Endodermal cell (in vitro differentiated cells): ENCODE measurements around the gene NIPAL4. TPM values are rescaled to one million over a fixed set of nuclear protein-coding genes. Genes with fewer than 3 reads are reported as not detected.
A peak's percentile ranks its signal among the peaks of the same experiment; 100 is the strongest.

ENCODE experiments used
- DNase-seq: peaks from one replicate; pipeline ENCODE4 v3.0.0-alpha.2; 2017
- H3K27ac ChIP-seq: 2 replicates; pipeline ENCODE4 v1.5.1; 2013; ENCODE audit warnings: mild to moderate bottlenecking, low read depth, low read length, moderate library complexity
- H3K27me3 ChIP-seq: 2 replicates; pipeline ENCODE4 v1.6.1; 2013; ENCODE audit warnings: mild to moderate bottlenecking, low read length, moderate library complexity; ENCODE audit not compliant: insufficient read depth, control insufficient read depth, poor library complexity, severe bottlenecking
- H3K36me3 ChIP-seq: 2 replicates; pipeline ENCODE4 v1.7.0; 2013; ENCODE audit warnings: mild to moderate bottlenecking, low read length, moderate library complexity; ENCODE audit not compliant: control insufficient read depth, insufficient read depth
- H3K4me1 ChIP-seq: one replicate; pipeline ENCODE4 v1.7.0; 2013; ENCODE audit warnings: low read length; ENCODE audit not compliant: control insufficient read depth, insufficient read depth
- H3K4me3 ChIP-seq: 2 replicates; pipeline ENCODE4 v1.5.1; 2013; ENCODE audit warnings: mild to moderate bottlenecking, low read length, moderate library complexity
- H3K9ac ChIP-seq: 2 replicates; pipeline ENCODE4 v1.6.1; 2013; ENCODE audit warnings: mild to moderate bottlenecking, low read length, moderate library complexity; ENCODE audit not compliant: poor library complexity, severe bottlenecking; ENCODE audit errors: extremely low read depth
- H3K9me3 ChIP-seq: 2 replicates; pipeline ENCODE4 v1.6.1; 2013; ENCODE audit warnings: mild to moderate bottlenecking, low read length, moderate library complexity; ENCODE audit not compliant: control insufficient read depth
- H3K27ac Mint-ChIP-seq: 2 replicates; pipeline ENCODE4 v1.8.0; 2020; ENCODE audit warnings: mixed read lengths
- H3K27me3 Mint-ChIP-seq: 2 replicates; pipeline ENCODE4 v1.8.0; 2021; ENCODE audit warnings: mild to moderate bottlenecking, mixed read lengths; ENCODE audit not compliant: insufficient read depth
- H3K36me3 Mint-ChIP-seq: 2 replicates; pipeline ENCODE4 v1.8.0; 2020; ENCODE audit warnings: low read depth, mixed read lengths
- H3K4me1 Mint-ChIP-seq: 2 replicates; pipeline ENCODE4 v1.8.0; 2020; ENCODE audit warnings: mixed read lengths
- H3K4me3 Mint-ChIP-seq: 2 replicates; pipeline ENCODE4 v1.8.0; 2020; ENCODE audit warnings: mild to moderate bottlenecking, moderate library complexity, mixed read lengths
- H3K9me3 Mint-ChIP-seq: 2 replicates; pipeline ENCODE4 v1.8.0; 2020; ENCODE audit warnings: mild to moderate bottlenecking, mixed read lengths
- WGBS, 2 experiments: methylation state at CpG; one replicate each; pipeline versions ENCODE4 v1.1.5 to v1.1.7; 2013; ENCODE audit warnings: missing lambda C conversion rate in 2 of 2, mixed read lengths in 1 of 2; ENCODE audit not compliant: insufficient coverage in 1 of 2, insufficient read length in 1 of 2; 5-methylcytosine and 5-hydroxymethylcytosine counted together
- total RNA-seq, 2 donors: library from RNA; stranded (reverse); fragmentation: NEBNext Ultra II Directional in 1 of 2; extraction: Animal tissue kit (Norgen Biotek cat#: 25700) in 1 of 2; gene quantifications; 2 replicates in 1 of 2; 3 replicates in 1 of 2; pipeline ENCODE4 v1.2.1, GENCODE V29; 2021
- TF ChIP-seq, protein P1 (sequence below): fragments of 200-600 bp; sonication (generic); conservative IDR thresholded peaks from 2 replicates; pipeline ENCODE4 v1.5.0; 2021; ENCODE audit warnings: antibody characterized with exemption, mild to moderate bottlenecking

NIPAL4 gene
- total RNA-seq, 2 donors from 2014 or later = not detected

DNA sequence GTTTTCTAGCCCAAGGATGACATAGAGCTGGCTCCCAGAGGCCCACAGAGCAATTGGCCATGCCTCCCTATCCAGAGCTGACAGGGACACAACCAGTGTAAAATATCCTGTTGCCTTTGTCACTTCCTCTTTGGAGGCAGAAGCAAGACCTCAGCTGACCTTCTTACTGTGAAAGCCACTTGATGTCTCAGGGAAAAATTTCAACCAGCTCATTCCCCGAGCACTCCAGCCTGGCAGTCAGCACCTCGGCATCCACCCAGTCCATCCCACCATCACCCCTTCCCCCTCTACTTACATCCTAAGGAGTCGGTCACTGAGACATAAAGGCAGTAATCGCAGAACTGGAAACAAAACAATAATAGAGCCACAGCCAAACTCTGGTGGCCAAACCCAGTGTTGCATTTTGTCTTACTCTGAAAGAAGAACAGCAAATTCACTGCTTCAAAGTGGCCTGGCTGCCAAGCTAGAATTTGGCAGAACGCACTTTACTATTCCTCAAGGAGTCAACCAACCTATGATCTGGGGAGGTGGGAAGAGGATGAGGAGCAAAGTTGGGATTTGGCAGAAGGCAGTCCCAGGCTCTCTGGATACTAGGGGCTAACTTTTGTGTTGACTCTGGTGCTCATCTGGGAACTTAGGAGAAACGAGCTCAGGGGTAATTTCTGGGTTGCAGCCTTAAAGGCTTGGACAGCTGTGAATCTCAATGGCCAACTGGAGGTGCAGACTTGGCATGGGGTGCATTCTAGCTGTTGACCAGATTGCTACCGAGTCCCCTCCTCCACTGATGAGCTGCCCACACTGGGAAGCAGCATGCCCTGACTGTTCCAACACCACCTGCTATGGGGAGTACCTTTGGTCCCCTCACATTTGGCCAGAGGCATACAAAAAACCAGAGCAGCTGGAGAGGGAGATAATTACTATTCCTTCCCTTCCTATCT, 13.6 kb downstream of the NIPAL4 start:
- Mint-ChIP-seq H3K36me3 (peaks cover 21% of the 10 kb centered on the region), H3K9me3 (no peaks in the 10 kb centered on the region), H3K4me3 (no peak overlapping the region), H3K27me3 (no peaks in the 10 kb centered on the region), H3K4me1 (peaks cover 21% of the 10 kb centered on the region), H3K27ac (no peak overlapping the region)
- Histone ChIP-seq H3K9ac (no peak overlapping the region), H3K4me1 (peaks cover 8% of the 10 kb centered on the region), H3K27ac (no peak overlapping the region), H3K27me3 (no peaks in the 10 kb centered on the region), H3K9me3 (no peaks in the 10 kb centered on the region), H3K36me3 (peaks cover 64% of the 10 kb centered on the region), H3K4me3 (no peak overlapping the region)
- WGBS, 2 experiments = 91 to 93% methylated on average over 2 to 7 of the region's 7 CpGs
- TF ChIP-seq, protein P1, sequence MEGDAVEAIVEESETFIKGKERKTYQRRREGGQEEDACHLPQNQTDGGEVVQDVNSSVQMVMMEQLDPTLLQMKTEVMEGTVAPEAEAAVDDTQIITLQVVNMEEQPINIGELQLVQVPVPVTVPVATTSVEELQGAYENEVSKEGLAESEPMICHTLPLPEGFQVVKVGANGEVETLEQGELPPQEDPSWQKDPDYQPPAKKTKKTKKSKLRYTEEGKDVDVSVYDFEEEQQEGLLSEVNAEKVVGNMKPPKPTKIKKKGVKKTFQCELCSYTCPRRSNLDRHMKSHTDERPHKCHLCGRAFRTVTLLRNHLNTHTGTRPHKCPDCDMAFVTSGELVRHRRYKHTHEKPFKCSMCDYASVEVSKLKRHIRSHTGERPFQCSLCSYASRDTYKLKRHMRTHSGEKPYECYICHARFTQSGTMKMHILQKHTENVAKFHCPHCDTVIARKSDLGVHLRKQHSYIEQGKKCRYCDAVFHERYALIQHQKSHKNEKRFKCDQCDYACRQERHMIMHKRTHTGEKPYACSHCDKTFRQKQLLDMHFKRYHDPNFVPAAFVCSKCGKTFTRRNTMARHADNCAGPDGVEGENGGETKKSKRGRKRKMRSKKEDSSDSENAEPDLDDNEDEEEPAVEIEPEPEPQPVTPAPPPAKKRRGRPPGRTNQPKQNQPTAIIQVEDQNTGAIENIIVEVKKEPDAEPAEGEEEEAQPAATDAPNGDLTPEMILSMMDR = no peak
- no peak for DNase-seq

DNA sequence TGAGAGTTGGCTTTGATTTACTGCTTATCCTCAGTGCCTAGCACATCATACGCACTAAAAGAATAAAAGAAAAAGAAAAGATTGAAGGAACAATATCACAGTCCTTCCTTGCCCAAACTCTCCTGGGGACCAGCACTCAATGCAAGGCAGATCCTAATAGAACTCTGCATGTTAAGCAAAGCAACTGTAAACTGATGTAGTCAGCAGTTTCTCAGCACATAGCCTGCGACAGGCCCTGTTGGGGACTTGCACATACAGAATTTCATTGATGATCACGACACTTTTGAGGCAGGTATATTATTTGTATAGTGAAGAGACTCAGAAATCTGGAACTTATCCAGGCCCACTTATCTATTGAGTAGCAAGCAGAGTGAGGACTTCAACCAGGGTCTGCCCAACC, 15.4 kb downstream of the NIPAL4 start:
- peaks cover 81% of the 10 kb centered on the region for H3K36me3 ChIP-seq
- Mint-ChIP-seq H3K4me1 (peaks cover 35% of the 10 kb centered on the region), H3K27me3 (no peaks in the 10 kb centered on the region), H3K27ac (no peak overlapping the region), H3K36me3 (peaks cover 36% of the 10 kb centered on the region), H3K4me3 (no peak overlapping the region), H3K9me3 (no peaks in the 10 kb centered on the region)
- no peaks in the 10 kb centered on the region for H3K9me3 ChIP-seq
- TF ChIP-seq, protein P1 = no peak
- H3K9ac ChIP-seq = no peak overlapping the region
- no peaks in the 10 kb centered on the region for H3K27me3 ChIP-seq
- H3K4me3 ChIP-seq = no peak overlapping the region
- no peak for DNase-seq
- WGBS, 2 experiments = 93 to 98% methylated on average over 3 of the region's 3 CpGs
- peaks cover 11% of the 10 kb centered on the region for H3K4me1 ChIP-seq
- H3K27ac ChIP-seq = no peak overlapping the region

DNA sequence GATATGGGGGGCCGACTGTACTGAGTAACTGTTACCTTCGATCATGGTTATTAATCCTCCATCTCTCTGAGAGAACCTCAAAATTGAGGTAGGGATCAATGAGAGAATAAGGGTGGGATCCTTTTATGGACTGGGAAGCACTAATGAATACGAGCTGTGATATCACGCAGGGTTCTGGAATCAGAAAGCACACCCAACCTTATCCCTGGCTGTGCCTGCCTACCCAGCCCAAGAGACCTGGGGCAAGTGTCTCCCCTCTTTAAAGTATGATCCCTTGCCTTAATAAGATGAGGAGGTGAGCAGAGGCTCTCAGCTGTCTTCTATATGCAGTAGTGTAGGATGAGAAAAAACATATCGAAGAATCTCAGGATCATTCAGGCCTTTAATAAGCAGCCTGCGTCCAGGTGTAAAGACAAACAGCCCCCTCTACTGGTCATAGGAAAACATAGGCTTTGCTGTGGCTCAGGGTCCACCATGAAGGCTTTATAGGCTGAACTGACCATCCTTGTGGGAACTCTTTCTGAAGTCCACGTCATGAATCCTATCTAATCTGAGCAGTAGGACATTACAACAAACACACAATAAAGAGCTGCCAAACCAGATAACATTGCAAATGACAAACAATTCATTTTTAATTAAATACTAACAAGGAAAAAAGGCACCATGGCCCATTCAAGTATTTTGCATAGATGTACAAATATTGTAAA, 16.8 kb downstream of the NIPAL4 start:
- H3K4me1 ChIP-seq = peaks cover 11% of the 10 kb centered on the region
- no peaks in the 10 kb centered on the region for H3K27me3 ChIP-seq
- no peaks in the 10 kb centered on the region for H3K27me3 Mint-ChIP-seq
- H3K27ac ChIP-seq = no peak overlapping the region
- H3K36me3 ChIP-seq = peaks cover 90% of the 10 kb centered on the region
- H3K9ac ChIP-seq = no peak overlapping the region
- no peak overlapping the region for H3K4me3 ChIP-seq
- H3K4me1 Mint-ChIP-seq = peaks cover 35% of the 10 kb centered on the region
- TF ChIP-seq, protein P1 = peak; percentile 94
- peaks cover 48% of the 10 kb centered on the region for H3K36me3 Mint-ChIP-seq
- 75 to 76% methylated on average over 3 to 7 of the region's 7 CpGs for WGBS, 2 experiments
- no peak overlapping the region for H3K27ac Mint-ChIP-seq
- no peaks in the 10 kb centered on the region for H3K9me3 Mint-ChIP-seq
- no peak overlapping the region for H3K4me3 Mint-ChIP-seq
- peak; percentile 80 for DNase-seq
- no peaks in the 10 kb centered on the region for H3K9me3 ChIP-seq
